NCI-H146 (cell line): ENCODE measurements around the gene ABCC3.

Experiments
- DNase-seq: peaks from one replicate; lab custom pipeline; 2025; lab: John Stamatoyannopoulos, UW

The ABCC3 gene, protein sequence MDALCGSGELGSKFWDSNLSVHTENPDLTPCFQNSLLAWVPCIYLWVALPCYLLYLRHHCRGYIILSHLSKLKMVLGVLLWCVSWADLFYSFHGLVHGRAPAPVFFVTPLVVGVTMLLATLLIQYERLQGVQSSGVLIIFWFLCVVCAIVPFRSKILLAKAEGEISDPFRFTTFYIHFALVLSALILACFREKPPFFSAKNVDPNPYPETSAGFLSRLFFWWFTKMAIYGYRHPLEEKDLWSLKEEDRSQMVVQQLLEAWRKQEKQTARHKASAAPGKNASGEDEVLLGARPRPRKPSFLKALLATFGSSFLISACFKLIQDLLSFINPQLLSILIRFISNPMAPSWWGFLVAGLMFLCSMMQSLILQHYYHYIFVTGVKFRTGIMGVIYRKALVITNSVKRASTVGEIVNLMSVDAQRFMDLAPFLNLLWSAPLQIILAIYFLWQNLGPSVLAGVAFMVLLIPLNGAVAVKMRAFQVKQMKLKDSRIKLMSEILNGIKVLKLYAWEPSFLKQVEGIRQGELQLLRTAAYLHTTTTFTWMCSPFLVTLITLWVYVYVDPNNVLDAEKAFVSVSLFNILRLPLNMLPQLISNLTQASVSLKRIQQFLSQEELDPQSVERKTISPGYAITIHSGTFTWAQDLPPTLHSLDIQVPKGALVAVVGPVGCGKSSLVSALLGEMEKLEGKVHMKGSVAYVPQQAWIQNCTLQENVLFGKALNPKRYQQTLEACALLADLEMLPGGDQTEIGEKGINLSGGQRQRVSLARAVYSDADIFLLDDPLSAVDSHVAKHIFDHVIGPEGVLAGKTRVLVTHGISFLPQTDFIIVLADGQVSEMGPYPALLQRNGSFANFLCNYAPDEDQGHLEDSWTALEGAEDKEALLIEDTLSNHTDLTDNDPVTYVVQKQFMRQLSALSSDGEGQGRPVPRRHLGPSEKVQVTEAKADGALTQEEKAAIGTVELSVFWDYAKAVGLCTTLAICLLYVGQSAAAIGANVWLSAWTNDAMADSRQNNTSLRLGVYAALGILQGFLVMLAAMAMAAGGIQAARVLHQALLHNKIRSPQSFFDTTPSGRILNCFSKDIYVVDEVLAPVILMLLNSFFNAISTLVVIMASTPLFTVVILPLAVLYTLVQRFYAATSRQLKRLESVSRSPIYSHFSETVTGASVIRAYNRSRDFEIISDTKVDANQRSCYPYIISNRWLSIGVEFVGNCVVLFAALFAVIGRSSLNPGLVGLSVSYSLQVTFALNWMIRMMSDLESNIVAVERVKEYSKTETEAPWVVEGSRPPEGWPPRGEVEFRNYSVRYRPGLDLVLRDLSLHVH (N-terminal part only)

DNA sequence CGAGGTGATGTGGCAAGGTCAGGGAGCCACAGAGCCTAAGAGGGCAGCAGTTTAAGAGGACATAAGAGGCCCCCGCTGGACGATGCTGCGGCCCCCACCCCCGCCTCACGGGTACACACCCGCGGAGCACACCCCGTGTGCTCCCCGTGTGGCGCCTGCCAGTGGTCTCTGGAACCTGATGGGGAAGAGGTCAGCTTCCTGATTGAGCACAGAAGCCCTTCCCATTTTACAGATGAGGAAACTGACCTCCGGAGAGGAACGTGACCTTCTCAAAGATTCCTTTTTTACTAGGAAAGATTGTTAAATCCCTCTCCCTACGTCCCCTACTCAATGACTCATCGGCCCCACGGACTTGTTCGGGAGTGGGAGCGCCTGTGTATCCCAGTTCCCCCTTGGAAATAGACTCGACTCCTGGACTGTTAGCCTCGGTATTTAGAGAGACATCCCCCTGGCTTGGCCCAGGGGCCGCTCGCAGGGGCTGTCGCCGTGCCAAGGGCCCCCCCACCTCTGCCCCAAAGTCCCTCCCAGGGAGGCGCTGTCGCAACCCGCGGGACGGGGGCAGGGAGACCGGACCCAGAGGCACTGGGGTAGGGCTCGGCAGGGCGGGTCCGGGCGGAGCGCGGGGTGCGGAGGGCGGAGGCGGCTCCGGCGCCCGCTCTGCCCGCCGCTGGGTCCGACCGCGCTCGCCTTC lies at the start of gene ABCC3:
ABCC3 (plus strand) TSS at position 658 of the 691 bp plus-strand sequence. CDS start 56 bp downstream, outside the sequence.
- DNase-seq, result peak; percentile 21

- DNase-seq, result no peak
Observed at GRCh38 chr17:50585346-50585745, 49.3 kb upstream of the ABCC3 start.

DNA sequence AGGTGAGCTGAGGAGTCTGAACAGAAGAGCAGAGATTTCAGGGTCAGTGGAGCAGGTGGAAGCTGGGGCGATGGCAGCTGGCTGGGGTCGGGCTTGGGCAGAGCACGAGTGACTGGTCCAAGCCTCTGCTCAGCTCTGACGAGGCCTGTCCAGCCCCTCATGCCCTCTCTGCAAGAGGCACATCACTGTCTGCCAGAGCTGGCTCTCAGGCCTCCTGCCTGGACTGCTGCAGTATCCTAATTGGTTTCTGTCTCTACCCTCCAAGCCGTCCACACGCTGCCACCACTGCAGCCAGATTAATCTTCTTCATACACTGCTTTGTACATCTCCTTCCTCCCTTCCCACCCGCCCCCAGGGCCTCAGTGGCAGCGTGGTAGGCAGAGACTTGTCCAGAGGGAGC lies 48.8 kb upstream of the ABCC3 start:
- no peak for DNase-seq

- no peak for DNase-seq
Observed at GRCh38 chr17:50586421-50587247, 48.0 kb upstream of the ABCC3 start.

DNA sequence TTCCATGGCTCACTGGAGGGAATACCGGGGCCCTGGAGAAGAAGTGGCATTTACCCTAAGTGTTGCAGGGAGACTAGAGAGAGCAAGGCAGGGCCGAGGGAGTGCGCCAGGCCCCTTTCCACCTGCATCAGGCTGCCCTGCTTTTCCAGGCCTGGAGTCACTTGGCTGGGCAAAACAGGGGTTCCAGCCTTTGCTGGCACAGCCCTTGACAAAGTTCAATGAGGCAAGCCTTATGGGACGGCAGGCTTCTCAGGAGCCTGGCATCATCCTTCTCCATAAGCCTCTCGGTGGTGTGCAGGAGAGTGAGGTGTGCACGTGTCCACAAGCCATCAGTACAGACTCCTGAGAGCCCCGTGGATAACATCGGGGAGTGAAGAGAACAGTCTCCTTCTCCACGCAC lies 47.1 kb upstream of the ABCC3 start:
- no peak for DNase-seq

DNA sequence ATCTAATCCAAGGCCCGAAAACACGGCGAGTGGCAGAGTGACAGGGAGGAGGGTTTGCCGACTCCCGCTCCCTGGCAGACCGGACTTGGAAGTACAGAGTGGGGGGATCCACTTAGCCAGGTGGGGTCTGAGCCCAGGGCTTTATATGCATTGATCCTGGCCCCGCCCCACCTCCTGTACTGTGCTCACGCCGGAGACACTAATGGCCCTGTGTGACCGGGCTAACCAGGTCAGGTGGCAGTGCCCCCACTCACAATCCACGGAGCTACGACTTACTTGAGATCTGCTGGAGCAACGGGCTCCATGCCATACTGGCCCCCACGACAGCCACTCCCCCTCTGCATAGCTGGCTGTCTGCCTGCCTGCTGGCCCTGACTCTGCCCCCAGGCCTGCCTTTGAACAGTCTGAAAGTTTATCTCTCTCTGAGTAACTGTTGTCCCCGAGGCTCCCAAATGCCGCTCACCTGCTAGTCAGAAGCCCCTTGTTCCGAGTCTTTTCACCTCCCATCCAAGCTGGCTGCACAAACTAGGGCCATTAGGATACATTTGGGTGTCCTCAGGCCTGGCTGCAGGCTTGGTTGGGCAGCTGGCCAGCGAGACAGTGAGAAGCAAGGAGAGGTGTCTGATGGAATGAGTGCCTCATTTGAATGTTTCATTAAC lies 46.2 kb upstream of the ABCC3 start:
- no peak for DNase-seq

DNA sequence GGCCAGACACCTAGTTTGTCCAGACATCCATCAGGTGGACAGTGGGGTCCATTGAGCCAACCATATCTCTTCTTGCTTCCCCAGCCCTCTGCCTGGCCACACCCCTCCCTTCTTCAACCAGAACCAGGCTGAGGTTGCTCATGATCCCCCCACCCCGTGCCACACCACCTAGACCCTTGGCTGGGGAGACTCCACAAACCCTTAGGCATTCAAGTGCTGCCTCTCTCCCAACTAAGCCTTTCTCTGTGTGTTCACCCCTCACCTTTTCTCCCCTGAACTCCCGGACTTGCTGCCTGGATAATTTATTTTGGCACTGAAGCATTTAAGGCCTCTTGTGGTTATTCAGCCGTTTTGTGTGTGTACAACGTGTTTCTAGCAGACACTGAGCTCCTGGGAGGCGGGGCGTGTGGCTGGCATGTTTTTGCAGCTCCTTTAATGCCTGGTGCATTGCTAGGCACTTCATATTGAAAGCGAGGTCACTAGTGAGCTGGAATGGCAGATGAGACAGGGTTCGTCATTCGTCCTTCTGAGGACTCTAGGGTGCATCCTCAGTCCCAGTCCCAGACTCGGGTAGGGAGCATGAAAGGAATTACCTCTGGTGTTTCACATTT lies 45.5 kb upstream of the ABCC3 start:
- DNase-seq, result no peak

GRCh38 chr17:50590946-50591737 lies 43.5 kb upstream of the ABCC3 start:
- DNase-seq, result no peak

DNA sequence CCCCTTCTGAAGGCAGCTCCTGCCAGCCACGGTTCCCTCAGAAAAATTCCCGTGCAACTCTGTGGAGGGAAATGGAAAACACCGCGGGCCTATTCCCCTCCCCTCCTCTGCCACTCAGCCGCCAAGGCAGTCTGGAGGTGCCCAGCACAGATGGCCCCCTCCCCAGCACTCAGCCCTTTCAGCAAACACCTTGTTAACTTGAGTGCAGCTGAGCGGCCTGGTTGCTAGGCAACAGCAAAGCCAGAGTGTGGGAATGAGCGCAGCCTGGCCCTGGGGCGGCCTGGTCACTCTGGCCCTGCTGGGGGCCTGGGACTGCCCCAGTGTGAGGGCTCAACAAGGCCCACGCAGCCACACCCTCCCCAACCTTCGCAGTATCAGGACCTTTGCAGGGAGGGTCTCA lies 41.4 kb upstream of the ABCC3 start:
- DNase-seq, result peak; percentile 88

- no peak for DNase-seq
Observed at GRCh38 chr17:50594128-50594823, 40.4 kb upstream of the ABCC3 start.

DNA sequence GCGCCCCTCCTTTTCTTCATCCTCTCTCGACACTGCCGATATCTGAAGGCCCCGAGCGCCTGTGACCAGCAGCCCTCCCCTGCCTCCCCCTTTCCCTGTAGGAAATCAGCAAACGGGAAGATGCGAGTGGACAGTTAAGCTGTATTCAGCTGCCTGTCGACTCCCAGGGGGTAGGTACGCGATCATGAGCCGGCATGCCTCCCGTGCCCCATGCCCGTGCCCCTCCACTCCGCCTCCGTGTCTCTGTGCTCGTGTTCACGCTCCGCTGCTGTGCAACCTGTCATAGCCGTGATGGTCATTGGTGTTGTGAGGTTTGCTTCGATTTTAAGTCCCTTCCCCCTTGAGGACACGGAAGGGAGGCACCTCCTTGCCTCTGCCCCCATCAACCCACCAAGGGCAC lies 39.8 kb upstream of the ABCC3 start:
- no peak for DNase-seq

GRCh38 chr17:50596191-50597037 lies 38.3 kb upstream of the ABCC3 start:
- DNase-seq, result no peak

- DNase-seq, result peak; percentile 39
Observed at GRCh38 chr17:50598487-50598886, 36.2 kb upstream of the ABCC3 start.

GRCh38 chr17:50599606-50600005 lies 35.1 kb upstream of the ABCC3 start:
- no peak for DNase-seq

DNA sequence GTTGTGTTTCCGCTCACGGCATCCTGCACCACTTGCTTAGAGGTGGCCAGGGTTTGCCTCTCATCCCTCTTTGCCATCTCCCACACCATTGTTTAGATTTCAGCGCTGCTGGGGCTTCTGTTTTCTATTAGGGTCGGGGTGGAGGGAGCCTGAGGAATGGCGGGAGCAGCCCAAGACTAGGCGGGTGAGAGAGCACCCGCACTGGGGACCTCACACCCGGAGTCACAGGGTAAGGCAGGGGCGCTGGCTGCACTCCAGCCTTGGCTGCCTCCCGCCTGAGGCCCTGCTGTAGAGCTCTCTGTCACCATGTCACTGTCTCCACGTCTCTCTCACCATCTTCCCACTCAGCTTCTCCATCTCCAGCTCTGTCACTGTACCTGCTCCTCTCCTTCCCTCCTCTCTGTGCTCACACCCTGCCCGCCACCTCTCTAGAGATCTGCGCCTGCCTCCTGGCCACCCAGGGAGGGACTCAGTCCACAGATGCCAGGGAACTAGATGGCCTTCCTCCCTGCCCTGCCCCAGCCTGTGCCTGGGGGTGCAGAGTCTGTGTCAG lies 32.8 kb upstream of the ABCC3 start:
- DNase-seq, result no peak

DNA sequence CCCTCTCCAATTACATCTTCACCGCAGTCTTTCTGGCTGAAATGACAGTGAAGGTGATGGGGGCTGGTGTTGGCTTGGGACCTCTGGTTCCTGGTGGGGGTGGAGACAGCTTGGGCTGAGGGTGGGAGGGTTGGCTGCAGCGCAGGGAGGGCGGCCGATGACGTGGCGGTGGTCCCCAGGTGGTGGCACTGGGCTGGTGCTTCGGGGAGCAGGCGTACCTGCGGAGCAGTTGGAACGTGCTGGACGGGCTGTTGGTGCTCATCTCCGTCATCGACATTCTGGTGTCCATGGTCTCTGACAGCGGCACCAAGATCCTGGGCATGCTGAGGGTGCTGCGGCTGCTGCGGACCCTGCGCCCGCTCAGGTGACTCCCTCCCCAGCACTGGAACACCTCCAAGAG lies 31.8 kb upstream of the ABCC3 start:
- DNase-seq, result no peak

DNA sequence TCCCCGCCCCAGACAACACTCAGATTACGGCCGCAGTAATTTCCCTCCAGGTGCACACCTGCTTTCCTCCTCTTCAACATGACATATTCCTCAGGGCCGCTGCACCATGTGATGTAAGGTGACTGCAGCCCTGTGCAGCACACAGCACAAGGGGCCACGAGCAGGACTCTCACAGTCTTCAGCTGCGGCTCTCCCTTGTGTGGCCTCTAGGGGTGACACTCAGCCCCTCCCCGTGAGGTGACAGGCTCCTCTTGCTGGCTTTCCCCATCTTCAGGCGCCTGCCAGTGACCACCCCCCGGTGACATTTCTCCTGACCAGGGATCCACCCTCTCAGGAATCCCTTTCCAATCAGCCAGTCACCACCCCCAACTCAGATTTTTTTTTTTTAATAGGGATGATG lies 31.3 kb upstream of the ABCC3 start:
- peak; percentile 75 for DNase-seq
